Measurements from ENCODE around the gene SCFD2. TPM values are rescaled to one million over a fixed set of nuclear protein-coding genes. Genes with fewer than 3 reads are reported as not detected.

SCFD2 gene
- polyA plus RNA-seq, 2 of the 4 experiments (the other 2 are of a cell fraction) = 7.6 to 10.8 TPM

GRCh38 chr4:52852711-52853110 is 513.1 kb downstream of the SCFD2 start:
- ATAC-seq = no peak
- Histone ChIP-seq H3K4me1 (no peaks in the 10 kb centered on the region), H3K4me3 (no peak overlapping the region), H3K27ac (no peak overlapping the region), H3K4me2 (no peak overlapping the region), H3K9me3 (no peaks in the 10 kb centered on the region)
- 49% methylated on average over 3 of the region's 3 CpGs for WGBS (ENCODE audit: missing lambda C conversion rate)
- FAIRE-seq = no peak
- no peak for DNase-seq (ENCODE audit: low read depth in 1 of 2, low spot score in 1 of 2)
- POLR2A ChIA-PET = no interaction called here
- TF ChIP-seq BHLHE40 (IDR thresholded peaks at IDR 0.05; ENCODE audit: low read depth, low read length) (no peak), MAX (IDR thresholded peaks at IDR 0.05) (no peak), CEBPB (IDR thresholded peaks at IDR 0.05) (no peak), ESRRA (IDR thresholded peaks at IDR 0.05; ENCODE audit: borderline replicate concordance, low read length) (no peak), ZFP36 (IDR thresholded peaks at IDR 0.05; ENCODE audit: borderline replicate concordance, partially characterized antibody) (no peak), CBX8 (IDR thresholded peaks at IDR 0.05) (no peak), NR3C1 (IDR thresholded peaks at IDR 0.05) (no peak), NPAS2 (CRISPR knock-in tag; IDR thresholded peaks at IDR 0.05; ENCODE audit: borderline replicate concordance) (no peak), RNF2 (IDR thresholded peaks at IDR 0.05; ENCODE audit: borderline replicate concordance, low read depth) (no peak), KDM1A (IDR thresholded peaks at IDR 0.05; ENCODE audit: low read depth) (no peak)
- CTCF ChIA-PET = interaction anchor here (0.6 to 0.8 kb wide), 2 partner anchors 154 to 1380 kb away, joined by 3 read pairs; no protein-coding TSS in a partner anchor

- Histone ChIP-seq H3K4me1 (no peaks in the 10 kb centered on the region), H3K4me3 (no peak overlapping the region), H3K9me3 (no peaks in the 10 kb centered on the region), H3K27ac (no peak overlapping the region), H3K4me2 (no peak overlapping the region)
- ATAC-seq (no peak), FAIRE-seq (no peak), DNase-seq (ENCODE audit: low read depth in 1 of 2, low spot score in 1 of 2) (no peak)
- no peak for TF ChIP-seq FOXS1 (CRISPR knock-in tag; IDR thresholded peaks at IDR 0.05)
- TF ChIP-seq HEYL (CRISPR knock-in tag; IDR thresholded peaks at IDR 0.05) = no peak
- TF ChIP-seq PHF8 (IDR thresholded peaks at IDR 0.05; ENCODE audit: borderline replicate concordance, low read depth) = no peak
- TF ChIP-seq FOSB (CRISPR knock-in tag; IDR thresholded peaks at IDR 0.05) = no peak
- no peak for TF ChIP-seq CEBPB (IDR thresholded peaks at IDR 0.05)
- no peak for TF ChIP-seq ZFP36 (IDR thresholded peaks at IDR 0.05; ENCODE audit: borderline replicate concordance, partially characterized antibody)
- no peak for TF ChIP-seq JUN (IDR thresholded peaks at IDR 0.05)
- no peak for TF ChIP-seq CHD2 (IDR thresholded peaks at IDR 0.05; ENCODE audit: low read length, partially characterized antibody)
- no peak for TF ChIP-seq HES2 (IDR thresholded peaks at IDR 0.05)
- TF ChIP-seq NFE2L2 (conservative IDR thresholded peaks at IDR 0.05; ENCODE audit: low read length) = no peak
- TF ChIP-seq ZC3H11A (IDR thresholded peaks at IDR 0.05) = no peak
- no peak for TF ChIP-seq BHLHE40 (IDR thresholded peaks at IDR 0.05; ENCODE audit: low read depth, low read length)
- CTCF ChIA-PET = interaction anchor here (0.6 to 0.8 kb wide), 2 partner anchors 153 to 1381 kb away, joined by 3 read pairs; no protein-coding TSS in a partner anchor
- POLR2A ChIA-PET = no interaction called here
- WGBS (ENCODE audit: missing lambda C conversion rate) = 33% methylated on average over 1 of the region's 1 CpG
Observed at GRCh38 chr4:52852041-52852440, 513.8 kb downstream of the SCFD2 start.

- TF ChIP-seq NR3C1 (IDR thresholded peaks at IDR 0.05) (no peak), E2F6 (IDR thresholded peaks at IDR 0.05; ENCODE audit: borderline replicate concordance, low read depth) (no peak), HDAC2 (IDR thresholded peaks at IDR 0.05) (no peak), ESRRA (IDR thresholded peaks at IDR 0.05; ENCODE audit: borderline replicate concordance, low read length) (no peak), BHLHE40 (IDR thresholded peaks at IDR 0.05; ENCODE audit: low read depth, low read length) (no peak), HOXB13 (CRISPR knock-in tag; IDR thresholded peaks at IDR 0.05; ENCODE audit: low read depth) (no peak), EHMT2 (IDR thresholded peaks at IDR 0.05; ENCODE audit: low read depth) (no peak), NFE2L2 (conservative IDR thresholded peaks at IDR 0.05; ENCODE audit: low read length) (no peak), HES2 (IDR thresholded peaks at IDR 0.05) (no peak), HOXB5 (CRISPR knock-in tag; IDR thresholded peaks at IDR 0.05) (no peak), GATA3 (IDR thresholded peaks at IDR 0.05; ENCODE audit: borderline replicate concordance) (no peak), JUN (IDR thresholded peaks at IDR 0.05) (no peak), POLR2A (IDR thresholded peaks at IDR 0.05; ENCODE audit: low read length) (no peak), ZFP36 (IDR thresholded peaks at IDR 0.05; ENCODE audit: borderline replicate concordance, partially characterized antibody) (no peak), RCOR1 (IDR thresholded peaks at IDR 0.05; ENCODE audit: low read depth, low read length) (no peak), MAZ (IDR thresholded peaks at IDR 0.05; ENCODE audit: borderline replicate concordance, low read depth, low read length) (no peak), FOSL2 (IDR thresholded peaks at IDR 0.05) (no peak), FOSL2 (CRISPR knock-in tag; IDR thresholded peaks at IDR 0.05) (no peak)
- DNase-seq (ENCODE audit: low read depth in 1 of 2, low spot score in 1 of 2) = no peak
- no peak for ATAC-seq
- Histone ChIP-seq H3K4me3 (no peak overlapping the region), H3K4me1 (no peaks in the 10 kb centered on the region), H3K4me2 (no peak overlapping the region), H3K9me3 (no peaks in the 10 kb centered on the region), H3K27ac (no peak overlapping the region)
- CTCF ChIA-PET = no interaction called here
- 66% methylated on average over 3 of the region's 3 CpGs for WGBS (ENCODE audit: missing lambda C conversion rate)
- POLR2A ChIA-PET = no interaction called here
- FAIRE-seq = no peak
Observed at GRCh38 chr4:52850406-52851124, 515.3 kb downstream of the SCFD2 start.
